GM12865 (cell line): ENCODE measurements around the gene FOXP1.
"Not testable (repeated sequence)": the region's sequence is repeated elsewhere in the genome, so short reads cannot be mapped to it uniquely, and the experiment has no call there.

Experiments used
- DNase-seq: peaks from one replicate; pipeline ENCODE4 v3.0.0; 2010; ENCODE audit warnings: low read depth
- H3K4me3 ChIP-seq: 2 replicates; pipeline ENCODE4 v1.5.1; 2011; ENCODE audit warnings: mild to moderate bottlenecking, low read depth, low read length, control low read depth
- CTCF ChIP-seq: IDR thresholded peaks from 2 replicates; pipeline ENCODE4 v1.5.1; 2011; ENCODE audit warnings: low read length, control low read depth, low read depth, inconsistent platforms; ENCODE audit not compliant: insufficient read depth; ENCODE audit errors: missing control alignments

The FOXP1 gene

GRCh38 chr3:71441217-71441924 lies 142.2 kb downstream of the FOXP1 start:
- DNase-seq = no peak
- H3K4me3 ChIP-seq = no peak overlapping the region
- TF ChIP-seq CTCF = no peak

- no peak for TF ChIP-seq CTCF
- no peak for DNase-seq
- no peak overlapping the region for H3K4me3 ChIP-seq
Observed at GRCh38 chr3:71438904-71439303, 144.6 kb downstream of the FOXP1 start.

- no peak for TF ChIP-seq CTCF
- H3K4me3 ChIP-seq = no peak overlapping the region
- DNase-seq = no peak
Observed at GRCh38 chr3:71438071-71438685, 145.3 kb downstream of the FOXP1 start.

- no peak for DNase-seq
Observed at GRCh38 chr3:71436337-71436736, 147.2 kb downstream of the FOXP1 start.

GRCh38 chr3:71435836-71436235 lies 147.7 kb downstream of the FOXP1 start:
- not testable (repeated sequence) for DNase-seq, H3K4me3 ChIP-seq

More at GRCh38 chr3:71436337-71436736, 147.2 kb downstream of the FOXP1 start:
- no peak overlapping the region for H3K4me3 ChIP-seq
- TF ChIP-seq CTCF = no peak

- TF ChIP-seq CTCF = no peak
- DNase-seq = no peak
- no peak overlapping the region for H3K4me3 ChIP-seq
Observed at GRCh38 chr3:71433631-71434030, 149.9 kb downstream of the FOXP1 start.

- TF ChIP-seq CTCF = no peak
- no peak for DNase-seq
- H3K4me3 ChIP-seq = no peak overlapping the region
Observed at GRCh38 chr3:71432044-71432975, 151.2 kb downstream of the FOXP1 start.
